ENCODE results near the gene AURKAIP1. TPM values are rescaled to one million over a fixed set of nuclear protein-coding genes. Genes with fewer than 3 reads are reported as not detected.
"Not testable (repeated sequence)": the region's sequence is repeated elsewhere in the genome, so short reads cannot be mapped to it uniquely, and the experiment has no call there.

Gene AURKAIP1
- polyA plus RNA-seq, 1 donor from 2014 or later: 104 TPM

DNA sequence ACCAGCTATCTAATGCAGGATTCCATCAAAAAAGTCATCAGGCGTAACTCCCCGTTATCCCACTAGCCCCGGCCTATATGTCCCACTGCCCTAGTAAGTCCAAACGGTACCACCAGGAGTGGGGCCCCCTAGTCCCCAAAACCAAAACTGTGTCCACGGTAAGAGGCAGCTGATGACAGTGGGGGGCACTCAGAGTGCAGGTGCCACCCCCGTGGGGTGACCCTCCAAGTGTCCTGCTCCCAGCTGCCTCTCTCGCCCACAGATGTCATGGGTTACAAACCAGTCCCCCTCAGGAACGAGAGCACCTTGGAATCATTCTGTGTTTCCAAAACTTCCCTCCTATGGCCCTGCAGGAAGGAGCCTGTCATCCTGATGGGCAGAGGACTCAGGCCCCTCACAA, 10.9 kb upstream of the AURKAIP1 start:
- Histone ChIP-seq H3K9me2 (ENCODE audit: insufficient read depth, low read length) (no peaks in the 10 kb centered on the region), H3K9me3 (ENCODE audit: low read length) (no peaks in the 10 kb centered on the region), H3K4me2 (ENCODE audit: low read length) (no peak overlapping the region), H4K20me1 (ENCODE audit: insufficient read depth) (no peaks in the 10 kb centered on the region), H3K36me3 (ENCODE audit: insufficient read depth, low read length) (no peaks in the 10 kb centered on the region), H3F3A (ENCODE audit: insufficient read depth, low read length, poor library complexity, severe bottlenecking) (no peaks in the 10 kb centered on the region), H2AFZ (ENCODE audit: low read depth, low read length) (no peak overlapping the region), H3K27ac (ENCODE audit: low read length) (no peak overlapping the region), H3K79me2 (replicated peaks; ENCODE audit: insufficient read depth, low read length) (no peaks in the 10 kb centered on the region), H3K27me3 (ENCODE audit: insufficient read depth, low read depth, low read length) (no peaks in the 10 kb centered on the region), H3K4me3 (ENCODE audit: low read length) (no peak overlapping the region), H3K9ac (ENCODE audit: low read length) (no peak overlapping the region)
- TF ChIP-seq SMC3 (conservative IDR thresholded peaks at IDR 0.05; ENCODE audit: poor library complexity) (no peak), TAF1 (IDR thresholded peaks at IDR 0.05; ENCODE audit: low read depth) (no peak), EZH2 (IDR thresholded peaks at IDR 0.05; ENCODE audit: borderline replicate concordance, insufficient read depth, low read length, poor library complexity, severe bottlenecking) (no peak), EP300 (conservative IDR thresholded peaks at IDR 0.05; ENCODE audit: poor library complexity, severe bottlenecking) (no peak), RAD21 (conservative IDR thresholded peaks at IDR 0.05) (no peak), MXI1 (conservative IDR thresholded peaks at IDR 0.05; ENCODE audit: poor library complexity, severe bottlenecking) (no peak), CTCF (IDR thresholded peaks at IDR 0.05; ENCODE audit: poor library complexity, severe bottlenecking) (no peak), POLR2AphosphoS5 (IDR thresholded peaks at IDR 0.05) (no peak)
- TF ChIP-seq, protein P1, sequence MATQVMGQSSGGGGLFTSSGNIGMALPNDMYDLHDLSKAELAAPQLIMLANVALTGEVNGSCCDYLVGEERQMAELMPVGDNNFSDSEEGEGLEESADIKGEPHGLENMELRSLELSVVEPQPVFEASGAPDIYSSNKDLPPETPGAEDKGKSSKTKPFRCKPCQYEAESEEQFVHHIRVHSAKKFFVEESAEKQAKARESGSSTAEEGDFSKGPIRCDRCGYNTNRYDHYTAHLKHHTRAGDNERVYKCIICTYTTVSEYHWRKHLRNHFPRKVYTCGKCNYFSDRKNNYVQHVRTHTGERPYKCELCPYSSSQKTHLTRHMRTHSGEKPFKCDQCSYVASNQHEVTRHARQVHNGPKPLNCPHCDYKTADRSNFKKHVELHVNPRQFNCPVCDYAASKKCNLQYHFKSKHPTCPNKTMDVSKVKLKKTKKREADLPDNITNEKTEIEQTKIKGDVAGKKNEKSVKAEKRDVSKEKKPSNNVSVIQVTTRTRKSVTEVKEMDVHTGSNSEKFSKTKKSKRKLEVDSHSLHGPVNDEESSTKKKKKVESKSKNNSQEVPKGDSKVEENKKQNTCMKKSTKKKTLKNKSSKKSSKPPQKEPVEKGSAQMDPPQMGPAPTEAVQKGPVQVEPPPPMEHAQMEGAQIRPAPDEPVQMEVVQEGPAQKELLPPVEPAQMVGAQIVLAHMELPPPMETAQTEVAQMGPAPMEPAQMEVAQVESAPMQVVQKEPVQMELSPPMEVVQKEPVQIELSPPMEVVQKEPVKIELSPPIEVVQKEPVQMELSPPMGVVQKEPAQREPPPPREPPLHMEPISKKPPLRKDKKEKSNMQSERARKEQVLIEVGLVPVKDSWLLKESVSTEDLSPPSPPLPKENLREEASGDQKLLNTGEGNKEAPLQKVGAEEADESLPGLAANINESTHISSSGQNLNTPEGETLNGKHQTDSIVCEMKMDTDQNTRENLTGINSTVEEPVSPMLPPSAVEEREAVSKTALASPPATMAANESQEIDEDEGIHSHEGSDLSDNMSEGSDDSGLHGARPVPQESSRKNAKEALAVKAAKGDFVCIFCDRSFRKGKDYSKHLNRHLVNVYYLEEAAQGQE (IDR thresholded peaks at IDR 0.05; ENCODE audit: borderline replicate concordance): no peak

- not testable (repeated sequence) for H3F3A ChIP-seq (ENCODE audit: insufficient read depth, low read length, poor library complexity, severe bottlenecking); H3K27ac ChIP-seq (ENCODE audit: low read length); H3K27me3 ChIP-seq (ENCODE audit: insufficient read depth, low read depth, low read length); H3K9ac ChIP-seq (ENCODE audit: low read length); H3K4me3 ChIP-seq (ENCODE audit: low read length); H4K20me1 ChIP-seq (ENCODE audit: insufficient read depth); H3K4me2 ChIP-seq (ENCODE audit: low read length); H3K36me3 ChIP-seq (ENCODE audit: insufficient read depth, low read length); H3K9me3 ChIP-seq (ENCODE audit: low read length); H3K79me2 ChIP-seq (replicated peaks; ENCODE audit: insufficient read depth, low read length); H3K9me2 ChIP-seq (ENCODE audit: insufficient read depth, low read length); H2AFZ ChIP-seq (ENCODE audit: low read depth, low read length)
These were observed 10.3 kb upstream of the AURKAIP1 start for GRCh38 chr1:1385339-1385738.

- no peak overlapping the region for H2AFZ ChIP-seq (ENCODE audit: low read depth, low read length)
- H3K9me3 ChIP-seq (ENCODE audit: low read length): no peaks in the 10 kb centered on the region
- H3K79me2 ChIP-seq (replicated peaks; ENCODE audit: insufficient read depth, low read length): no peaks in the 10 kb centered on the region
- H3F3A ChIP-seq (ENCODE audit: insufficient read depth, low read length, poor library complexity, severe bottlenecking): no peaks in the 10 kb centered on the region
- no peak overlapping the region for H3K4me2 ChIP-seq (ENCODE audit: low read length)
- no peak overlapping the region for H3K4me3 ChIP-seq (ENCODE audit: low read length)
- H3K36me3 ChIP-seq (ENCODE audit: insufficient read depth, low read length): no peaks in the 10 kb centered on the region
- no peaks in the 10 kb centered on the region for H4K20me1 ChIP-seq (ENCODE audit: insufficient read depth)
- no peaks in the 10 kb centered on the region for H3K9me2 ChIP-seq (ENCODE audit: insufficient read depth, low read length)
- TF ChIP-seq EP300 (conservative IDR thresholded peaks at IDR 0.05; ENCODE audit: poor library complexity, severe bottlenecking) (no peak), MXI1 (conservative IDR thresholded peaks at IDR 0.05; ENCODE audit: poor library complexity, severe bottlenecking) (no peak), TAF1 (IDR thresholded peaks at IDR 0.05; ENCODE audit: low read depth) (no peak), CTCF (IDR thresholded peaks at IDR 0.05; ENCODE audit: poor library complexity, severe bottlenecking) (no peak), RAD21 (conservative IDR thresholded peaks at IDR 0.05) (no peak), SMC3 (conservative IDR thresholded peaks at IDR 0.05; ENCODE audit: poor library complexity) (no peak)
- TF ChIP-seq, protein P1 (IDR thresholded peaks at IDR 0.05; ENCODE audit: borderline replicate concordance): no peak
- no peaks in the 10 kb centered on the region for H3K27me3 ChIP-seq (ENCODE audit: insufficient read depth, low read depth, low read length)
- H3K27ac ChIP-seq (ENCODE audit: low read length): no peak overlapping the region
- H3K9ac ChIP-seq (ENCODE audit: low read length): no peak overlapping the region
These were observed 6.3 kb upstream of the AURKAIP1 start for GRCh38 chr1:1381294-1381693.

All from neural cell (in vitro differentiated cells).